Prostate gland (tissue), 2 donors: Measurements from ENCODE around the gene NFAM1. TPM values are rescaled to one million over a fixed set of nuclear protein-coding genes. Genes with fewer than 3 reads are reported as not detected.

Experiments used
- DNase-seq: peaks from one replicate; pipeline ENCODE4 v3.0.0-alpha.2; 2019; ENCODE audit warnings: low spot score
- H3K27ac ChIP-seq, 2 donors: fragments of 200-600 bp; sonication (generic); 2 replicates each; pipeline ENCODE4 v1.5.1; 2017 to 2019
- H3K27me3 ChIP-seq: fragments of 200-600 bp; sonication (generic); replicated peaks from 2 replicates; pipeline ENCODE4 v1.5.1; 2019; ENCODE audit not compliant: insufficient read depth
- H3K36me3 ChIP-seq, 2 donors: fragments of 200-600 bp; sonication (generic); 1 replicate in 1 of 2; 2 replicates in 1 of 2; pipeline versions ENCODE4 v1.5.1 to v1.8.1; 2017 to 2019
- H3K4me1 ChIP-seq: fragments of 200-600 bp; sonication (generic); replicated peaks from 2 replicates; pipeline ENCODE4 v1.5.1; 2019
- H3K4me3 ChIP-seq, 2 donors: fragments of 200-600 bp; sonication (generic); 2 replicates each; pipeline ENCODE4 v1.5.1; 2017 to 2019
- H3K9me3 ChIP-seq: fragments of 200-600 bp; sonication (generic); 2 replicates; pipeline ENCODE4 v1.5.1; 2017
- CTCF ChIP-seq, 4 experiments: fragments of 200-600 bp in 2 of 4; fragments of 450-650 bp in 2 of 4; sonication (generic) in 2 of 4; IDR thresholded peaks; 1 replicate in 3 of 4; 2 replicates in 1 of 4; pipeline ENCODE4 v1.5.1; 2016 to 2019; ENCODE audit warnings: antibody characterized with exemption in 4 of 4, mild to moderate bottlenecking in 2 of 4, moderate library complexity in 2 of 4
- POLR2A ChIP-seq: fragments of 450-650 bp; IDR thresholded peaks from one replicate; pipeline ENCODE4 v1.6.1; 2016; ENCODE audit warnings: antibody characterized with exemption, mild to moderate bottlenecking
- POLR2AphosphoS5 ChIP-seq: sonication (generic); formaldehyde crosslinking; IDR thresholded peaks from one replicate; pipeline ENCODE4 v1.6.1; 2017; ENCODE audit warnings: antibody characterized with exemption
- WGBS: methylation state at CpG from one replicate; pipeline ENCODE4 v1.1.5; 2018; 5-methylcytosine and 5-hydroxymethylcytosine counted together
- intact Hi-C: fragments of 100-400 bp; cut with DNase I; formaldehyde crosslinking; loops from one replicate; pipeline ENCODE4 v1.14.2; 2022
- total RNA-seq, 2 donors: library from RNA; depleted of rRNA; stranded (reverse); fragments of >200 nt; gene quantifications; one replicate each; pipeline ENCODE4 v1.1.0, GENCODE V29; 2016

Gene NFAM1
- total RNA-seq, 2 donors from 2014 or later: 0.36 to 2.4 TPM

GRCh38 chr22:42396621-42397331 is 35.4 kb downstream of the NFAM1 start:
- no peak overlapping the region for H3K4me3 ChIP-seq
- no peaks in the 10 kb centered on the region for H3K9me3 ChIP-seq
- TF ChIP-seq POLR2AphosphoS5 (no peak), POLR2A (no peak), CTCF (IDR thresholded peaks at IDR 0.05) (peak in 2 of 4 experiments; percentile 15 to 50)
- no peak for DNase-seq
- WGBS: 40% methylated on average over 24 of the region's 24 CpGs
- H3K36me3 ChIP-seq: no peaks in the 10 kb centered on the region
- H3K4me1 ChIP-seq: no peaks in the 10 kb centered on the region
- H3K27ac ChIP-seq: no peak overlapping the region
- H3K27me3 ChIP-seq: no peaks in the 10 kb centered on the region
- intact Hi-C loops: loop anchor here (10.0 kb wide), 1 partner anchor 62 kb away; no protein-coding TSS in a partner anchor

- no peak for DNase-seq
- WGBS: 73% methylated on average over 7 of the region's 7 CpGs
- no peaks in the 10 kb centered on the region for H3K4me1 ChIP-seq
- TF ChIP-seq POLR2A (no peak), CTCF (IDR thresholded peaks at IDR 0.05) (no peak), POLR2AphosphoS5 (no peak)
- no peaks in the 10 kb centered on the region for H3K36me3 ChIP-seq
- H3K4me3 ChIP-seq: no peak overlapping the region
- no peaks in the 10 kb centered on the region for H3K27me3 ChIP-seq
- H3K9me3 ChIP-seq: no peaks in the 10 kb centered on the region
- intact Hi-C loops: no loop called here
- H3K27ac ChIP-seq: no peak overlapping the region
These were observed 43.1 kb downstream of the NFAM1 start for GRCh38 chr22:42389143-42389542.

GRCh38 chr22:42388130-42388797 is 43.9 kb downstream of the NFAM1 start:
- Histone ChIP-seq H3K4me3 (no peak overlapping the region), H3K36me3 (no peaks in the 10 kb centered on the region), H3K4me1 (no peaks in the 10 kb centered on the region), H3K27ac (no peak overlapping the region), H3K9me3 (no peaks in the 10 kb centered on the region), H3K27me3 (no peaks in the 10 kb centered on the region)
- WGBS: 70% methylated on average over 15 of the region's 15 CpGs
- TF ChIP-seq POLR2A: no peak
- TF ChIP-seq POLR2AphosphoS5: no peak
- no peak for TF ChIP-seq CTCF (IDR thresholded peaks at IDR 0.05)
- intact Hi-C loops: no loop called here
- DNase-seq: no peak

- intact Hi-C loops: no loop called here
- no peaks in the 10 kb centered on the region for H3K4me1 ChIP-seq
- H3K4me3 ChIP-seq: no peak overlapping the region
- H3K9me3 ChIP-seq: no peaks in the 10 kb centered on the region
- no peaks in the 10 kb centered on the region for H3K36me3 ChIP-seq
- H3K27ac ChIP-seq: no peak overlapping the region
- H3K27me3 ChIP-seq: no peaks in the 10 kb centered on the region
- no peak for DNase-seq
- WGBS: 78% methylated on average over 6 of the region's 6 CpGs
- no peak for TF ChIP-seq CTCF (IDR thresholded peaks at IDR 0.05)
- TF ChIP-seq POLR2A: no peak
- TF ChIP-seq POLR2AphosphoS5: no peak
These were observed 44.6 kb downstream of the NFAM1 start for GRCh38 chr22:42387631-42388030.

- Histone ChIP-seq H3K27me3 (no peaks in the 10 kb centered on the region), H3K4me1 (no peaks in the 10 kb centered on the region), H3K36me3 (no peaks in the 10 kb centered on the region), H3K9me3 (no peaks in the 10 kb centered on the region), H3K4me3 (no peak overlapping the region), H3K27ac (no peak overlapping the region)
- WGBS: 67% methylated on average over 8 of the region's 8 CpGs
- no peak for TF ChIP-seq POLR2A
- DNase-seq: no peak
- intact Hi-C loops: no loop called here
These were observed 46.5 kb downstream of the NFAM1 start for GRCh38 chr22:42385696-42386095.
